Mesenchymal stem cell (in vitro differentiated cells and primary cell): Measurements from ENCODE around the gene ALOXE3.

Experiments used
- DNase-seq: peaks from one replicate; pipeline ENCODE4 v3.0.0-alpha.2; 2013
- H2AFZ ChIP-seq: one replicate; pipeline ENCODE4 v1.6.1; 2013; ENCODE audit warnings: low read depth, mild to moderate bottlenecking, control low read depth, inconsistent platforms, low read length, moderate library complexity
- H2AK5ac ChIP-seq: 2 replicates; pipeline ENCODE4 v1.6.1; 2013; ENCODE audit warnings: low read length, moderate library complexity, mild to moderate bottlenecking, inconsistent platforms; ENCODE audit not compliant: severe bottlenecking
- H2BK120ac ChIP-seq: one replicate; pipeline ENCODE4 v1.6.1; 2013; ENCODE audit warnings: low read depth, mild to moderate bottlenecking, inconsistent platforms, low read length, moderate library complexity
- H2BK12ac ChIP-seq, 2 experiments: one replicate each; pipeline ENCODE4 v1.6.1; 2013; ENCODE audit warnings: inconsistent platforms in 2 of 2, low read length in 2 of 2, mild to moderate bottlenecking in 2 of 2, moderate library complexity in 2 of 2, control low read depth in 1 of 2
- H2BK15ac ChIP-seq: one replicate; pipeline ENCODE4 v1.6.1; 2013; ENCODE audit warnings: mild to moderate bottlenecking, low read depth, inconsistent platforms; ENCODE audit not compliant: poor library complexity, severe bottlenecking
- H2BK5ac ChIP-seq: 2 replicates; pipeline ENCODE4 v1.6.1; 2013; ENCODE audit warnings: low read depth, mild to moderate bottlenecking, low read length, control low read depth, inconsistent platforms; ENCODE audit not compliant: poor library complexity, severe bottlenecking
- H3K14ac ChIP-seq, 2 experiments: one replicate each; pipeline ENCODE4 v1.6.1; 2013; ENCODE audit warnings: inconsistent platforms in 2 of 2, low read length in 2 of 2, control low read depth in 1 of 2, mild to moderate bottlenecking in 1 of 2, moderate library complexity in 1 of 2
- H3K18ac ChIP-seq, 2 experiments: one replicate each; pipeline ENCODE4 v1.6.1; 2013; ENCODE audit warnings: inconsistent platforms in 2 of 2, low read length in 2 of 2, control low read depth in 1 of 2, low read depth in 1 of 2, mild to moderate bottlenecking in 1 of 2
- H3K23ac ChIP-seq, 2 experiments: one replicate each; pipeline ENCODE4 v1.6.1; 2013; ENCODE audit warnings: inconsistent platforms in 2 of 2, low read length in 2 of 2, mild to moderate bottlenecking in 2 of 2, moderate library complexity in 2 of 2, control low read depth in 1 of 2
- H3K27ac ChIP-seq: 2 replicates; pipeline ENCODE4 v1.5.1; 2013; ENCODE audit warnings: mild to moderate bottlenecking, moderate library complexity, low read length, control low read depth, inconsistent platforms; ENCODE audit not compliant: poor library complexity, severe bottlenecking
- H3K27me3 ChIP-seq, 2 experiments: 2 replicates each; pipeline versions ENCODE4 v1.6.1 to v1.7.0; 2013; ENCODE audit warnings: low read length in 2 of 2, mild to moderate bottlenecking in 2 of 2, moderate library complexity in 2 of 2, control low read depth in 1 of 2, inconsistent platforms in 1 of 2; ENCODE audit not compliant: control insufficient read depth in 1 of 2, insufficient read depth in 1 of 2
- H3K36me3 ChIP-seq, 2 experiments: 2 replicates each; pipeline versions ENCODE4 v1.6.1 to v1.7.0; 2013; ENCODE audit warnings: low read length in 2 of 2, control low read depth in 1 of 2, inconsistent platforms in 1 of 2, low read depth in 1 of 2, mild to moderate bottlenecking in 1 of 2; ENCODE audit not compliant: insufficient read depth in 2 of 2, control insufficient read depth in 1 of 2
- H3K4ac ChIP-seq, 2 experiments: one replicate each; pipeline ENCODE4 v1.6.1; 2013; ENCODE audit warnings: inconsistent platforms in 2 of 2, low read length in 2 of 2, mild to moderate bottlenecking in 2 of 2, moderate library complexity in 2 of 2, control low read depth in 1 of 2, low read depth in 1 of 2
- H3K4me1 ChIP-seq: 2 replicates; pipeline ENCODE4 v1.6.1; 2013; ENCODE audit warnings: low read depth, low read length, control low read depth; ENCODE audit not compliant: control insufficient read depth, insufficient read depth
- H3K4me2 ChIP-seq: 2 replicates; pipeline ENCODE4 v1.6.1; 2013; ENCODE audit warnings: low read length, mild to moderate bottlenecking, inconsistent platforms; ENCODE audit not compliant: poor library complexity, severe bottlenecking
- H3K4me3 ChIP-seq, 2 experiments: 2 replicates each; pipeline versions ENCODE4 v1.5.1 to v1.7.0; 2013; ENCODE audit warnings: low read length in 2 of 2, mild to moderate bottlenecking in 2 of 2, control low read depth in 1 of 2, low read depth in 1 of 2; ENCODE audit not compliant: insufficient read depth in 1 of 2
- H3K79me1 ChIP-seq: replicated peaks from 2 replicates; pipeline ENCODE4 v1.6.1; 2013; ENCODE audit warnings: mild to moderate bottlenecking, control low read depth, low read length, inconsistent platforms; ENCODE audit not compliant: poor library complexity, severe bottlenecking
- H3K9ac ChIP-seq: 2 replicates; pipeline ENCODE4 v1.7.0; 2013; ENCODE audit warnings: mild to moderate bottlenecking, low read length, moderate library complexity
- H3K9me3 ChIP-seq: 2 replicates; pipeline ENCODE4 v1.7.0; 2013; ENCODE audit warnings: mild to moderate bottlenecking, low read length; ENCODE audit not compliant: control insufficient read depth
- H4K8ac ChIP-seq: one replicate; pipeline ENCODE4 v1.6.1; 2013; ENCODE audit warnings: inconsistent platforms, mild to moderate bottlenecking, low read length, moderate library complexity
- H4K91ac ChIP-seq: one replicate; pipeline ENCODE4 v1.6.1; 2013; ENCODE audit warnings: mild to moderate bottlenecking, low read length, inconsistent platforms
- WGBS: methylation state at CpG from one replicate; pipeline ENCODE4 v1.1.7; 2013; ENCODE audit warnings: mixed read lengths; 5-methylcytosine and 5-hydroxymethylcytosine counted together

The ALOXE3 gene

DNA sequence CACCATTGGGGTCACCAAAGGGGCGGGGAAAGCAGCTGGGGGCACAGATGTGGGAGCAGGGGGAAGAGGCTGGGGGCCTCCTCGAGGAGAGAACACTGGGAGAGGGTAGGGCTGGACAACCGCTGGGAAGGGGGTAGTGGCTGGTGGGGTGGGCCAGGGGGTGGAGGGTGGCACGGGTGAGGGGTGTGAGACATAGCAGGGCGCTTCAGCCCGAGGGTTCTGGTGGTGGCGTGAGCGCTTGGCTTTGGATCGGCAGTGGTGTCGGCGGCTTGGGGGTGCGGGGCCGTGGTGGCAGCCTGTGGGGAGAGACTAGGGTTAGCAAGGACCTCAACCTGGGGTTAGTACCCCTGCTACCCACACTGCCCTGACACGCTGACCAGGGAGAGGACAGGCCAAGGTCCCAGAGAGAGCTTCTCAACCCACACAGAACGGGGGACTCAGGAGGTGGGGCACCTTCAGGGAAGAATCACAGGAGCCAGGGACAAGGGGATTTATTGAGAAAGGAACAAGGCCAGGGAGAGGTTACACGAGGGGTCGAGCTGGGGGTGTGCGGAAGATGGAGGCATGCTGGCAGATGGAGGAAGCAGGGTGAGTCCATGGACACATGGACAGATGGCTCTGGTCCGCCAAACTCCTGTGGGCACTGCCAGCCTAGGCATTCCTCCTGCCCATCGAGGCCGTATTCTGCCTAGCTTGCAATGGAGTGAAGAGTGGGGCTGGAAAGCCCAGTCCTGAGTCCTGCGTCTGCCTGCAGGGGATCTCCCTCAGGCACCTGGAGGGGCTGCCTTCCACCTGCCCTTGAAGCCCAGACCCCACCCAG, 25.5 kb upstream of the ALOXE3 start:
- Histone ChIP-seq H2AFZ (no peak overlapping the region), H3K79me1 (peaks cover 22% of the 10 kb centered on the region), H3K4me2 (no peak overlapping the region), H2BK120ac (no peak overlapping the region), H3K4ac (no peak overlapping the region), H3K9ac (no peak overlapping the region), H3K23ac (no peak overlapping the region), H2BK15ac (no peak overlapping the region), H3K27me3 (no peaks in the 10 kb centered on the region), H3K9me3 (no peaks in the 10 kb centered on the region), H4K8ac (no peak overlapping the region), H3K18ac (no peak overlapping the region), H2AK5ac (no peak overlapping the region), H3K14ac (no peak overlapping the region), H4K91ac (no peak overlapping the region), H2BK5ac (no peak overlapping the region), H3K4me3 (no peak overlapping the region), H3K27ac (no peak overlapping the region), H3K4me1 (peaks cover 2% of the 10 kb centered on the region), H2BK12ac (no peak overlapping the region), H3K36me3 (peaks cover 79 to 89% of the 10 kb centered on the region in 2 experiments)
- WGBS = 94% methylated on average over 22 of the region's 22 CpGs
- no peak for DNase-seq

DNA sequence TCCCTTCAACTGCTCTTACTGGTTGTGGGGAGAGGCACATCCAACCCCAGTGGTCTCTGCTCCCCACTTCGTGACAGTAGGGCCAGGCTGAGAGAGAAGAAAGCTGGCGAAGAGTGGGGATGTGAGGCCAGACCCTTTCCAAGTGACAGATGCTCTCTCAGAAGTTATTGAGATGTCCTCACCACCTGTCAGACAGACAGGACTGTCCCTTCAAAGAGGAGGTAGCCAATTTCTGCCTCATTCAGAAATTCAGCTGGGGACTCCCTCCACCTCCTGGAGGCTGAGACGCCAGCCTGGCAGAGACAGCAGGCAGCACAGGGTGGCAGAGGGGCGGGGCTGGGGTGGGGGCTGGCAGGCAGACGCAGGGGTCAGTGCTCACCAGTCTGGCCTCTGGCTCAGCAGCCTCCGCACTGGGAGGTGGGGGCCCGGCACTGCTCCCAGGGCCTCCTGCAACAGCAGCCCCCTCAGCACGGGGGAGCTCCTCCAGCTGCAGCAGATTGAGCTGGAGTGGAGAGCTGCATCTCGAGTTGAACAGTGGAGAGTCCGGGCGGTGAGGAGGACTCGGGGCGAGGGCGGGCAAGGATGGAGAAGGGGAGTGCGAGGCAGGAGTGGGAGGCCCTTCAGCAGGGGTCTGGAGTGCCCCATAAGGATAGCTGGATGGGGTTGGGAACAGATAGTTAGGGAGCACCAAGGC, 24.7 kb upstream of the ALOXE3 start:
- H2BK12ac ChIP-seq = no peak overlapping the region
- no peak overlapping the region for H4K91ac ChIP-seq
- H3K36me3 ChIP-seq = peaks cover 72 to 82% of the 10 kb centered on the region in 2 experiments
- no peak overlapping the region for H3K23ac ChIP-seq
- no peak overlapping the region for H2BK5ac ChIP-seq
- DNase-seq = no peak
- 95% methylated on average over 14 of the region's 15 CpGs for WGBS
- no peaks in the 10 kb centered on the region for H3K27me3 ChIP-seq
- H2BK120ac ChIP-seq = no peak overlapping the region
- no peak overlapping the region for H3K18ac ChIP-seq
- no peak overlapping the region for H3K4me3 ChIP-seq
- no peak overlapping the region for H3K27ac ChIP-seq
- no peak overlapping the region for H3K9ac ChIP-seq
- H4K8ac ChIP-seq = no peak overlapping the region
- peaks cover 3% of the 10 kb centered on the region for H3K4me1 ChIP-seq
- no peak overlapping the region for H2AFZ ChIP-seq
- H2AK5ac ChIP-seq = no peak overlapping the region
- H3K9me3 ChIP-seq = no peaks in the 10 kb centered on the region
- no peak overlapping the region for H3K14ac ChIP-seq
- H3K4me2 ChIP-seq = no peak overlapping the region
- H3K79me1 ChIP-seq = peaks cover 16% of the 10 kb centered on the region
- H2BK15ac ChIP-seq = no peak overlapping the region
- no peak overlapping the region for H3K4ac ChIP-seq

DNA sequence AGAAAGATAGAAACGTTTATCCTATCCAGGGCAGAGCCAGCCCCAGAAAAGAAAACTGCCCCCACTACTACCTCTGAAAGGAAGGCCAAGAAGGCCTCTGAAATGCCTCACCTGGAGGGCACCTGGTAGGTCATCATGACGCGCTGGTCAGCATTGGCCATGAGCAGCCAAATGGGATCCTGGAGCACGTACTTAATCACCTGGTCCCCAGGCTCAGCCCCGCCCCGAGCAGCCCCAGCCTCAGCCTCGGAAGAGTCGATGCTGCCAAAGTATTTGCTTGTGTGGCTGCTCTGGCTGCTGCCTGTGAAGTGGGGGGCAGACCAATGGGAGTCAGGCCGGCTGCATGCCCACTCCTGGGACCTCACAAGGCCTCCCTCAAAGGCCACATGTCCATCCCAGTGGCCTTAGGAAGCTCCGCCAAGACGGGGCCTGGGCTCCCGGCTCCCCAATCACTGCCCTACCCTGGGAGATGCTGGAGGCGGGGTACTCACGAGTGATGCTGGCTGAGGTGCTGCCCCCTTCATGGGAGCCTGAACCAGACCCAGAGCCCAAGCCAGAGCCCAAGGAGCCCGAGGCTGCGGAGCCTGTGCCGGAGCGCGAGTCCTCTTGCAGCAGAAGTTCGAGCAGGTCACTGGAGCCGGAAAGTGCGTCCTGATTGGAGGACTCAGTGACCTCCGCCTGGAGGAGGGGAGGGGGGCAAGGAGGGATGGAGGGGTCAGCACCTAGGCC, 24.0 kb upstream of the ALOXE3 start:
- no peak overlapping the region for H3K4ac ChIP-seq
- no peak overlapping the region for H3K27ac ChIP-seq
- no peak for DNase-seq
- no peak overlapping the region for H2BK5ac ChIP-seq
- H3K18ac ChIP-seq = no peak overlapping the region
- WGBS = 95% methylated on average over 23 of the region's 23 CpGs
- H3K4me1 ChIP-seq = peaks cover 5% of the 10 kb centered on the region
- H3K36me3 ChIP-seq = peaks cover 65 to 75% of the 10 kb centered on the region in 2 experiments
- no peaks in the 10 kb centered on the region for H3K9me3 ChIP-seq
- H2BK15ac ChIP-seq = peak overlapping the region; percentile 49
- no peak overlapping the region for H2AFZ ChIP-seq
- no peak overlapping the region for H3K4me3 ChIP-seq
- no peak overlapping the region for H3K23ac ChIP-seq
- peaks cover 10% of the 10 kb centered on the region for H3K79me1 ChIP-seq
- no peak overlapping the region for H2BK120ac ChIP-seq
- no peaks in the 10 kb centered on the region for H3K27me3 ChIP-seq
- H4K91ac ChIP-seq = no peak overlapping the region
- no peak overlapping the region for H3K14ac ChIP-seq
- no peak overlapping the region for H3K4me2 ChIP-seq
- H3K9ac ChIP-seq = no peak overlapping the region
- no peak overlapping the region for H2BK12ac ChIP-seq
- H2AK5ac ChIP-seq = no peak overlapping the region
- no peak overlapping the region for H4K8ac ChIP-seq

DNA sequence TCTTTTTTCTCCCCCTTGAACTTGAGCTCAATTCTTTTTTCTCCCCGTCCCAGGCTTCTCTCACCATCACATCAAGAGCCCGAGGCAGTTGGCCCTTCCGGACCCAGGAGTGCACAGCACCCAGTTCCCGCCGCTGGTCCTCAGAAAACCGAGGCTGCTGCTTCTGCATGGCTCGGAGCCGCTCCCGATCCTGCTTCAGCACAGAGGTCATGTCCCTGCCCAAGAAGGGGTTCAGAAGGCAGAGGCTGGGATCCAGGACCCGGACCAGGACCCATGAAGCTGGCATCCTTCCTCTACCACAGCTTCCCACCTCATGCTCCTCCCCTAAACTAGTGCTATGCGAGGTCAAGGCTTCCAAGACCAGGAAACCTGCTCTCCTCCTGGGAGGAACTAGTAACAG, 23.4 kb upstream of the ALOXE3 start:
- Histone ChIP-seq H3K4me3 (no peak overlapping the region), H2BK120ac (no peak overlapping the region)
- WGBS = 96% methylated on average over 11 of the region's 11 CpGs

More for the DNA sequence above, 23.4 kb upstream of the ALOXE3 start:
- no peak overlapping the region for H3K27ac ChIP-seq
- H3K14ac ChIP-seq = no peak overlapping the region
- H3K4ac ChIP-seq = no peak overlapping the region
- no peak overlapping the region for H4K91ac ChIP-seq
- H4K8ac ChIP-seq = no peak overlapping the region
- peaks cover 7% of the 10 kb centered on the region for H3K79me1 ChIP-seq
- no peaks in the 10 kb centered on the region for H3K27me3 ChIP-seq
- no peak overlapping the region for H3K9ac ChIP-seq
- no peak overlapping the region for H2BK12ac ChIP-seq
- H3K23ac ChIP-seq = no peak overlapping the region
- H3K18ac ChIP-seq = no peak overlapping the region
- H3K4me1 ChIP-seq = peaks cover 5% of the 10 kb centered on the region
- no peak overlapping the region for H2BK15ac ChIP-seq
- H3K9me3 ChIP-seq = no peaks in the 10 kb centered on the region
- peaks cover 59 to 69% of the 10 kb centered on the region in 2 experiments for H3K36me3 ChIP-seq
- no peak overlapping the region for H3K4me2 ChIP-seq
- no peak overlapping the region for H2BK5ac ChIP-seq
- H2AFZ ChIP-seq = no peak overlapping the region
- H2AK5ac ChIP-seq = no peak overlapping the region
- DNase-seq = no peak
